Dedifferentiated amniotic fluid mesenchymal stem cell (primary cell): Measurements from ENCODE around the gene DNAH14.
"Not testable (repeated sequence)": the region's sequence is repeated elsewhere in the genome, so short reads cannot be mapped to it uniquely, and the experiment has no call there.

ENCODE experiments used
- DNase-seq: peaks from one replicate; pipeline ENCODE4 v3.0.0-alpha.2; 2016; ENCODE audit errors: extremely low spot score

Gene DNAH14

GRCh38 chr1:224921354-224921753 lies 8.1 kb upstream of the DNAH14 start:
- DNase-seq: no peak

- peak; percentile 29 for DNase-seq
Observed at GRCh38 chr1:224922404-224923164, 6.9 kb upstream of the DNAH14 start.

- no peak for DNase-seq
Observed at GRCh38 chr1:224923726-224924125, 5.7 kb upstream of the DNAH14 start.

GRCh38 chr1:224927631-224928030 lies 1.8 kb upstream of the DNAH14 start:
- DNase-seq: not testable (repeated sequence)

GRCh38 chr1:224928906-224929305 lies 569 bp upstream of the DNAH14 start:
- DNase-seq: no peak

GRCh38 chr1:224931605-224932004 lies 2.1 kb downstream of the DNAH14 start:
- no peak for DNase-seq

- no peak for DNase-seq
Observed at GRCh38 chr1:224932607-224933249, 3.3 kb downstream of the DNAH14 start.

GRCh38 chr1:224933584-224933983 lies 4.1 kb downstream of the DNAH14 start:
- no peak for DNase-seq

GRCh38 chr1:224938652-224939051 lies 9.2 kb downstream of the DNAH14 start:
- no peak for DNase-seq

GRCh38 chr1:224939844-224940425 lies 10.5 kb downstream of the DNAH14 start:
- DNase-seq: no peak

GRCh38 chr1:224940735-224941134 lies 11.3 kb downstream of the DNAH14 start:
- not testable (repeated sequence) for DNase-seq

GRCh38 chr1:224945651-224946348 lies 16.3 kb downstream of the DNAH14 start:
- not testable (repeated sequence) for DNase-seq

GRCh38 chr1:224946349-224946691 lies 16.8 kb downstream of the DNAH14 start:
- DNase-seq: not testable (repeated sequence)

GRCh38 chr1:224957696-224958095 lies 28.2 kb downstream of the DNAH14 start:
- no peak for DNase-seq

- no peak for DNase-seq
Observed at GRCh38 chr1:224958490-224958889, 29.0 kb downstream of the DNAH14 start.

- no peak for DNase-seq
Observed at GRCh38 chr1:224959115-224959514, 29.6 kb downstream of the DNAH14 start.

- no peak for DNase-seq
Observed at GRCh38 chr1:224959656-224960055, 30.2 kb downstream of the DNAH14 start.

- DNase-seq: no peak
Observed at GRCh38 chr1:224980181-224980580, 50.7 kb downstream of the DNAH14 start.

GRCh38 chr1:224981922-224982354 lies 52.5 kb downstream of the DNAH14 start:
- not testable (repeated sequence) for DNase-seq

GRCh38 chr1:224988042-224988441 lies 58.6 kb downstream of the DNAH14 start:
- no peak for DNase-seq

GRCh38 chr1:224989615-224990014 lies 60.1 kb downstream of the DNAH14 start:
- DNase-seq: no peak

GRCh38 chr1:224991550-224991949 lies 62.1 kb downstream of the DNAH14 start:
- not testable (repeated sequence) for DNase-seq
